ENCODE data around the gene ICAM5.

Gene ICAM5

DNA sequence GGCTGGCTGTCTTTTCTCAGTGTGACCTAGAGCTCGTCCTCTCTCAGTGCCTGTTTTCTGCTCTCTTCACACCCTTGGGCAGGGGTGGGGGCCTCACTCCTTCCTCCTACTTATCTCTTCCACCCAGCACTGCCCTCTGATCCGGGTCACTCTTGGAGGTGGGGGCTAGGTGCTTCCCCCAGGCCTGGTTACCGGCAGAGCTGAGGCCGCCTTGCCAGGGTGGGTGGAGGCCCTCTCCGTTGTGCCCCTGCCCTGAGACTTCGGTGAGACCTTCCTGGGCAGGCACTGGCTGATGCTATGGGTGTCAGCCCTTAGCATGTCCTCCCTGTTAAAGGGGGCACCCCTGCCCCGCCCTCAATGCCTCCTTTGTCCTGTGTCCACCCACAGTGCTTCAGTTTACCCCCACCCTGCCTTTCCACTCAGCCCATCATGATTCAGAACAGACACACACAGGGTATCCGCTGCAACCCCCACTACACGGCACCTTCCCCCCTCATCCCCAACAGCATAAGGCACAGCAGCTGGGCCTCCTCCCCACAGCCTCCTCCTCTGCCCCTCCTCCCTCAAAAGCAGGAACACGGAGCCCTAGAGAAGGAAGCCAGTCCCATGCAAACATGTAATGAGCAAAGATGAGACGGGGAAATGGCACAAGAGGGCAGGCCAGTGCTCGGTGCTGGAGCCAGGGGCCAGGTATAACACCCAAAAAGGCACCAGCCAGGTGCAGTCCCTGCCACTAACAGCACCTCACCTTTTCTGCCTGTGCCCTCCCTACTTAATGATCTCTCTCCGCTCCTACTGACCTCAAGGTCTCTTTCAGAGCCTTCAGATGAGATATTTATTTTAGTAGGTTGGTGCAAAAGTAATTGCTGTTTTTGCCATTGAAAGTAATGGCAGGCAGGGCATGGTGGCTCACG is 10.1 kb downstream of the ICAM5 start:
- peak; percentile 81 for DNase-seq (ENCODE audit: low read depth)
- H3K4me3 ChIP-seq (ENCODE audit: low read depth, low read length), result no peak overlapping the region
- TF ChIP-seq, protein P1, sequence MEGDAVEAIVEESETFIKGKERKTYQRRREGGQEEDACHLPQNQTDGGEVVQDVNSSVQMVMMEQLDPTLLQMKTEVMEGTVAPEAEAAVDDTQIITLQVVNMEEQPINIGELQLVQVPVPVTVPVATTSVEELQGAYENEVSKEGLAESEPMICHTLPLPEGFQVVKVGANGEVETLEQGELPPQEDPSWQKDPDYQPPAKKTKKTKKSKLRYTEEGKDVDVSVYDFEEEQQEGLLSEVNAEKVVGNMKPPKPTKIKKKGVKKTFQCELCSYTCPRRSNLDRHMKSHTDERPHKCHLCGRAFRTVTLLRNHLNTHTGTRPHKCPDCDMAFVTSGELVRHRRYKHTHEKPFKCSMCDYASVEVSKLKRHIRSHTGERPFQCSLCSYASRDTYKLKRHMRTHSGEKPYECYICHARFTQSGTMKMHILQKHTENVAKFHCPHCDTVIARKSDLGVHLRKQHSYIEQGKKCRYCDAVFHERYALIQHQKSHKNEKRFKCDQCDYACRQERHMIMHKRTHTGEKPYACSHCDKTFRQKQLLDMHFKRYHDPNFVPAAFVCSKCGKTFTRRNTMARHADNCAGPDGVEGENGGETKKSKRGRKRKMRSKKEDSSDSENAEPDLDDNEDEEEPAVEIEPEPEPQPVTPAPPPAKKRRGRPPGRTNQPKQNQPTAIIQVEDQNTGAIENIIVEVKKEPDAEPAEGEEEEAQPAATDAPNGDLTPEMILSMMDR (IDR thresholded peaks at IDR 0.05; ENCODE audit: low read depth, low read length), result no peak
- TF ChIP-seq, protein P2, sequence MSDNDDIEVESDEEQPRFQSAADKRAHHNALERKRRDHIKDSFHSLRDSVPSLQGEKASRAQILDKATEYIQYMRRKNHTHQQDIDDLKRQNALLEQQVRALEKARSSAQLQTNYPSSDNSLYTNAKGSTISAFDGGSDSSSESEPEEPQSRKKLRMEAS (IDR thresholded peaks at IDR 0.05; ENCODE audit: low read depth, low read length), result peak; percentile 71
- TF ChIP-seq POLR2A (IDR thresholded peaks at IDR 0.05; ENCODE audit: extremely low read depth, insufficient read length) (no peak), MYC (IDR thresholded peaks at IDR 0.05; ENCODE audit: low read depth, low read length) (peak; percentile 61; the same call in 1 of the 2 replicates)

DNA sequence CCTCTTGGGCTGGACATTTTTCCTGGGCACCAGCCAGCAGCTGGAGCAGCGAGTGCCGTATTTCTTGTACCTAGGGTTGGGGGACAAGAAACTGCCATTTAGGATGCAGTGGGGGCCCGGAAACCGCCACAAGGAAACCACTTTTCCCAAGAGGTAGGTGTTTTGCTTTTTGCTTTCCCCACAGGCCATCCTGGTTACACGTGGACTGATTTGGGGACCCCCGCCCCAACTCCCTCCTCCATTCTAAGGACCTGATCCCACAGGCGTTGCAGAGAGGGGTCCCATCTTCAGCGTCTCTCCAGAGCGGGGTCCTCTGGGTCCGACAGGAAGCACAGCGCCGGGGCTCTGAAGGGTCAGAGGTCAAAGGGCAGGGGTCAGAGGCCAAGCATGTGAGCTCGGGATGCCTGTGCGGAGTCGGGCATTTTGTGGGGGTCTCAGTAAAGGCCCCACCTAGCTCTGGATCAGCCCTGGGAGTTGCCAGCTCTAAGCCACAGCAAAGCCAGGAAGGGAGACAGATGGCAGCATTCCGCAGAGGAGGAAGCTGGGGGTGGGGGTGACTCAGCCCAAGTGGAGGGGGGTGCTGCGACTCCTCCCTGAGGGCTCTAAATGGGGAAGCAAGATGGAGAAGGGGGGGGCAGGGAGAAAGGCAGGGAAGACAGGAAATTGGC is 15.5 kb downstream of the ICAM5 start:
- TF ChIP-seq, protein P1 (IDR thresholded peaks at IDR 0.05; ENCODE audit: low read depth, low read length), result peak; percentile 42
- TF ChIP-seq, protein P2 (IDR thresholded peaks at IDR 0.05; ENCODE audit: low read depth, low read length), result peak; percentile 54
- TF ChIP-seq MYC (IDR thresholded peaks at IDR 0.05; ENCODE audit: low read depth, low read length) (peak; percentile 52), POLR2A (IDR thresholded peaks at IDR 0.05; ENCODE audit: extremely low read depth, insufficient read length) (no peak)
- DNase-seq (ENCODE audit: low read depth), result peak; percentile 100
- peak overlapping the region; percentile 8 for H3K4me3 ChIP-seq (ENCODE audit: low read depth, low read length)

DNA sequence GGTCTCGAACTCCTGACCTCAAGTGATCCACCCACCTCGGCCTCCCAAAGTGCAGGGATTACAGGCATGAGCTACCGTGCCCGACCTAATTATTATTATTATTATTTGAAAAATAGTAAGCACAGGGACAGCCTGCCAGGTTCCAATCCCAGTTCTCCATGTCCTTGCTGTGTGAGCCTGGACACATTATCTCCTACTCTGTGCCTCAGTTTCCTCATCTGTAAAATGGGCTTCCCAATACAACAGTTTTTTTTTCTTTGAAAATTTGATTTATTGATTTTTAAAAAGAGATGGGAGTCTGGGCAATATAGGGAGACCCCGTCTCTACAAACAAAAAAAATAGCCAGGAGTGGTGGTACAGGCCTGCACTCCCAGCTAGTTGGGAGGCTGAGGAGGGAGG is 16.6 kb downstream of the ICAM5 start:
- DNase-seq (ENCODE audit: low read depth), result no peak
- no peak overlapping the region for H3K4me3 ChIP-seq (ENCODE audit: low read depth, low read length)
- TF ChIP-seq, protein P1 (IDR thresholded peaks at IDR 0.05; ENCODE audit: low read depth, low read length), result no peak
- TF ChIP-seq POLR2A (IDR thresholded peaks at IDR 0.05; ENCODE audit: extremely low read depth, insufficient read length) (no peak), MYC (IDR thresholded peaks at IDR 0.05; ENCODE audit: low read depth, low read length) (no peak)
- TF ChIP-seq, protein P2 (IDR thresholded peaks at IDR 0.05; ENCODE audit: low read depth, low read length), result no peak

DNA sequence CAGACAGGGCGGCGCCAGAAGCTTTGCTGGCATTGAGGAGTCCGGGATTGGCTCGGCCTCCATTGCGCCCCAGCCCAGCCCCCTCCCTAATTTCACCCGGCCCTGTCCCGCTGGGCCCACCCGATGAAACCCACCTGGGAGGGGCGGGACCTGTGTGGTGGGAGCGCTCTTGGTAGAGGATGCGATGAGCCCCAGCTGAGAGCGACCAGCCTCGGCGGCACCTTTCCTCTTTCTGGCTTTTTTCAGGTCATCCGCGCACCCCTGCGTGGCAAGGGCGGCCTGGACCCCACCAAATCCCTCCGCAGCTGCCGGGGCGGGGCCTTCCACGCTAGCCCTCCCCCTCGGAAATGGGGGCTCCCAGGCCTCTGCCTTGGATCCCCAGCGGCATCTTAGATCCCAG is 19.7 kb downstream of the ICAM5 start, which contains the start of gene ZGLP1:
Gene ZGLP1, minus strand, starts transcription at position 393 of the 400 bp plus-strand sequence.
- DNase-seq (ENCODE audit: low read depth), result no peak
- no peak within 1 kb of the TSS for H3K4me3 ChIP-seq (ENCODE audit: low read depth, low read length)
- TF ChIP-seq, protein P1 (IDR thresholded peaks at IDR 0.05; ENCODE audit: low read depth, low read length), result no peak
- TF ChIP-seq POLR2A (IDR thresholded peaks at IDR 0.05; ENCODE audit: extremely low read depth, insufficient read length), result peak; percentile 18

DNA sequence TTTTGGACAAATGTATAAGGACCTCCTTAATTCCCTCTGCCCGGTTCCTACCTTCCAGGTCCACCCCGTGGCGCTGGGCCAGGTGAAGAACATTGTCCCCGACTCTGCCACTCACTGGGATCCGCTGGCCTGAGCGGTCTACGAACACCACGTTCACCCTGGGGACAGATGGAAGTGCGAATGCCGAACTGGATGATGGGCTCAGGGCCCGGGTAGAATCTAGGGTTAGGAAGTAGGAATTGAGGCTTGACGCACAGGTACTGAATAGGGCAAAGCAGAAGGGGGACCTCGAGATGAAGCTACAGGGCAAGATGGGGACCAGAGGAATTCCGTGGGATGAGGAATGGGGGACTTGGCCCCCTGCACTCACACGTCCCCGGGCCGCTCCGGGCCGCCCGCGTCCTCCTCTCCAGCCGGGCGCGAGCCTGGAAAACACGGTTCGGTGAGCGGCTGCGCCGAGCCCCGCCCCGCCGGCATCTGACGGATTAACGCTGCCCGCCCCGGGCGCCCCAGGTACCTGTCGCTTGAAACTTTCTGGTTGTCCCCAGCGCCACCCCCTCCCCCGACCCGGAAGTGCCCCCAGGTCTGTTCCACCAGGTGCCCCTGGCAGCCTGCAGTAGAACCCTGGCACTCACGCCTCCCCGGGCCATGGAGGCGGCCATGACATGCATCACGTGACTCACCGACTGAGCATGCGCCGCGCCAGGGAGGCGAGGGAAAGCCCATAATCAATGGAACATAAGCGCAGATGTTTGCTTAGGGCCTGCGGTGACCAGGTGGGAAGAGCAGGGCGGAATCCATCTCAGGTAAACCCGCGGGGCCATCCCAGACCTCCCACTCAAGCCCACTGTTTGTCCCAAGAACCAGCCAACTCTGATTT is 25.8 kb downstream of the ICAM5 start, which contains the start of gene FDX2:
Gene FDX2, minus strand, starts transcription at position 681 of the 880 bp plus-strand sequence. Its CDS starts 19 bp downstream, at position 662.
- peak; percentile 98 for DNase-seq (ENCODE audit: low read depth)
- H3K4me3 ChIP-seq (ENCODE audit: low read depth, low read length), result peak within 1 kb of the TSS; percentile 76
- TF ChIP-seq, protein P1 (IDR thresholded peaks at IDR 0.05; ENCODE audit: low read depth, low read length), result no peak
- TF ChIP-seq, protein P2 (IDR thresholded peaks at IDR 0.05; ENCODE audit: low read depth, low read length), result no peak
- TF ChIP-seq POLR2A (IDR thresholded peaks at IDR 0.05; ENCODE audit: extremely low read depth, insufficient read length) (no peak), MYC (IDR thresholded peaks at IDR 0.05; ENCODE audit: low read depth, low read length) (no peak)
